Measurements from ENCODE around the gene TRABD2B.
A peak's percentile ranks its signal among the peaks of the same experiment; 100 is the strongest.

TRABD2B gene

DNA sequence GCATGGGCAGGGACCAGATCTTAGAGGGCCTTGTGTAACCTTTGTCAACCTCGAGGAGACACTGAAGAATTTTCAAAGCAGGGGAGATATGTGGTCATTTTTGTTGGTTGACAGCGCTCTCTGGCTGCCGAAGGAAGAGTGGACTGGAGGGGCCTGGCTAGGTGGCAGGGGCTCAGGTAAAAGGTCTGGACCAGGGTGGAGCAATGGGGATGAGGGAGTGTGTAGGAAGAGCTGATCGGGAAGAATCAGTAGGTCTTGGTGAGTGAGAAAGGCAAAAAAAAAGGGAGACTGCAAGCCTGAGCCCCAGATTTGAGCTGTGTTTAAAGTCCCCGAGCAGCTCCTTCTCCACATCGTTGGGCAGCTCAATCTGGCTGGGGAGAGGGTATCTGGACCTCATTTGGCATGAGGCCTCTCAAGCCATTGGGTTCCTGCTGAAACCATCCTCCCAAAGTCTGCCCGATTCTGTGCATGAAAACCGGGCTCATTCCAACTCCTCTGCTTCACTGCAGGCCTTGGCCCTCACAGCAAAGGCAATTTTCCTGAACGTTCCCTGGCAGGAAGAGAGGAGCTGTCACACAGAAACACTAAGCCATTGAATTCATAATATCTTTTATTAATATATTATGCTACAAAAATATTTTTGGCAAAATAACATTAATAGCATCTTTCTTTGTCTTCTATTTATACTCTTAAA lies 237.1 kb downstream of the TRABD2B start:
- TF ChIP-seq, protein P1, sequence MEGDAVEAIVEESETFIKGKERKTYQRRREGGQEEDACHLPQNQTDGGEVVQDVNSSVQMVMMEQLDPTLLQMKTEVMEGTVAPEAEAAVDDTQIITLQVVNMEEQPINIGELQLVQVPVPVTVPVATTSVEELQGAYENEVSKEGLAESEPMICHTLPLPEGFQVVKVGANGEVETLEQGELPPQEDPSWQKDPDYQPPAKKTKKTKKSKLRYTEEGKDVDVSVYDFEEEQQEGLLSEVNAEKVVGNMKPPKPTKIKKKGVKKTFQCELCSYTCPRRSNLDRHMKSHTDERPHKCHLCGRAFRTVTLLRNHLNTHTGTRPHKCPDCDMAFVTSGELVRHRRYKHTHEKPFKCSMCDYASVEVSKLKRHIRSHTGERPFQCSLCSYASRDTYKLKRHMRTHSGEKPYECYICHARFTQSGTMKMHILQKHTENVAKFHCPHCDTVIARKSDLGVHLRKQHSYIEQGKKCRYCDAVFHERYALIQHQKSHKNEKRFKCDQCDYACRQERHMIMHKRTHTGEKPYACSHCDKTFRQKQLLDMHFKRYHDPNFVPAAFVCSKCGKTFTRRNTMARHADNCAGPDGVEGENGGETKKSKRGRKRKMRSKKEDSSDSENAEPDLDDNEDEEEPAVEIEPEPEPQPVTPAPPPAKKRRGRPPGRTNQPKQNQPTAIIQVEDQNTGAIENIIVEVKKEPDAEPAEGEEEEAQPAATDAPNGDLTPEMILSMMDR (IDR thresholded peaks at IDR 0.05; ENCODE audit: unreplicated experiment in 3 of 3), result no peak
- peaks cover 21% of the 10 kb centered on the region for H3K27me3 Mint-ChIP-seq (ENCODE audit: low read depth)
- peak overlapping the region in 1 of 3 experiments; percentile 0 for H3K4me3 Mint-ChIP-seq
- H3K27ac Mint-ChIP-seq, result peak overlapping the region; percentile 20 to 83 (median 69)
- peaks cover 3% of the 10 kb centered on the region for H3K36me3 Mint-ChIP-seq (ENCODE audit: low read depth)
- H3K4me1 Mint-ChIP-seq, result peaks cover 38% of the 10 kb centered on the region
- H3K9me3 Mint-ChIP-seq, result no peaks in the 10 kb centered on the region

DNA sequence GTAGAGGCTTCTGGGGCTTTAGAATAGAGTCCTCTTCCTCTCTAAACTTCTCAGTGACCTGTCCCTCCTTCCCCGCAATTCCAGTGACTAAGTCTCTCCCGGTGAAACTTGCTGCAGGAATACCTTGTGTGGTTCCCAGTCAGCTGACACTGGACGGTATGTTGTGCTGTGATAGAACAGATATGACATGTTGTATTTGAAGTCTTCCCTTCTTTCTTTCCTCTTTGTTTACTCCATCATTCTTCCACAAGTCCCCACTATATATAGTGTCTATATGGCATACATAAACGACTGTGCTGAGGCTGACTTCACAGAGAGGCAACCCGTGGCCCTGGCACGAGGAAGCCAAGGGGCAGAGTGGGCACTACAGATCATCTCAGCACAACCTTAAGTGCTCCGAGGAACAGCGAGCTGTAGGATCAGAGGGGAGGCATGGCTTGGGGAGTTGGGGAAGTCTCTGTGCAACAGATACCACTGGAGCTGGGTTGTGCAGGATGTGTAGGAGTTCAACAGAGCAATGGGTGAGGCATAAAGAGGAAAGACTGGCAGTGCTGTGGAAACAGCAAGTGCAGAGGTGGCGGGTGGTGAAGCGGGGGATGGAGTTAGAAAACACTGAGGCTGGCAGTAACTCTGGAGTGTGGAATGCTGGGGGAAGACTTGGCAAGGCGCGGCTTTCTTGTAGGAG lies 237.8 kb downstream of the TRABD2B start:
- Mint-ChIP-seq H3K27ac (peak overlapping the region; percentile 20 to 83 (median 69)), H3K36me3 (ENCODE audit: low read depth) (peaks cover 3% of the 10 kb centered on the region), H3K9me3 (no peaks in the 10 kb centered on the region), H3K4me3 (peak overlapping the region in 1 of 3 experiments; percentile 0), H3K27me3 (ENCODE audit: low read depth) (peaks cover 26% of the 10 kb centered on the region), H3K4me1 (peaks cover 40% of the 10 kb centered on the region)
- TF ChIP-seq, protein P1 (IDR thresholded peaks at IDR 0.05; ENCODE audit: unreplicated experiment in 3 of 3), result no peak

DNA sequence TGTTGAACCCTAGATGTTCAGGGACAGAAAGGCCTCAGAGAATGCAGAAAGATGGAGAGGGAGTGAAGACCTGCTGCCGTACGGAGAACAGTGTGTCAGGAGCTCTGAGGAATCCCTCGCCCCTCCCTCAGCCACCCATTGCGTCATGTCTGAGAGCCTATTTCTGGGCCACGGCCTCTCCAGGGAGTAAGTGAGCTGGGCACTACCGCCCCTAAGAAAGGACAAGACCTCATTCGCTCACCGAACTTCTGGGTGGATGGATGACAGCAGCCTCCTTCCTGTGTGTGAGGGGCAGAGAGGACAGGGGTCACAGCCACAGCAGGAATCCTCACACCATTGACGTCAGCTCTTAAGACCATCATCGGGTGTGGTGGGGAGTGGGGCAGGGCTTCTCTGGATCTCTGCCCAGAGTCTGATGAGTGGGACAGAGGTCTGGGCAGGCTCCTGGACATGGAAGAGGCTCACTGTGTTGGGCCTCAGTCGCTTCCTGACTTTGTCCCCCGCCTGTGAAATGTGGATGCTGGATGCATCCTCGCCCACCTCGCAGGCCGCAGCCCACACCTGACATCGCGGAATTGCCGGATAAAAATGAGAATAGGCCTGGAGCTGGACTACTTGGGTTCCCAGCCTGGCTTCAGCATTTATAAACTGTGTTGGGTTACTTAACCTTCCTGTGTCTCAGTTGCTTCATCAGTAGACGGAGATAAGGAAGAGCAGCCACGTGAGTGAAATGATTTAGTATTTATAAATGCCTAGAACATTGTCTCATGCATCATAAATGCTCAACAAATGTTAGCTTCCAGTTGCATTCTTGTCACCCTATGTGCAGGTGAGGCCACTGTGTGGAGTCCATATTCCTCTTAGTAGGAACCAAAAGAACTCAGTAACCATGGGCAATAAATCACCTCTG lies 238.6 kb downstream of the TRABD2B start:
- no peaks in the 10 kb centered on the region for H3K9me3 Mint-ChIP-seq
- TF ChIP-seq, protein P1 (IDR thresholded peaks at IDR 0.05; ENCODE audit: unreplicated experiment in 3 of 3), result no peak
- no peak overlapping the region for H3K27ac Mint-ChIP-seq
- no peak overlapping the region for H3K4me3 Mint-ChIP-seq
- peaks cover 43% of the 10 kb centered on the region for H3K4me1 Mint-ChIP-seq
- H3K27me3 Mint-ChIP-seq (ENCODE audit: low read depth), result peaks cover 29% of the 10 kb centered on the region
- peaks cover 2% of the 10 kb centered on the region for H3K36me3 Mint-ChIP-seq (ENCODE audit: low read depth)

DNA sequence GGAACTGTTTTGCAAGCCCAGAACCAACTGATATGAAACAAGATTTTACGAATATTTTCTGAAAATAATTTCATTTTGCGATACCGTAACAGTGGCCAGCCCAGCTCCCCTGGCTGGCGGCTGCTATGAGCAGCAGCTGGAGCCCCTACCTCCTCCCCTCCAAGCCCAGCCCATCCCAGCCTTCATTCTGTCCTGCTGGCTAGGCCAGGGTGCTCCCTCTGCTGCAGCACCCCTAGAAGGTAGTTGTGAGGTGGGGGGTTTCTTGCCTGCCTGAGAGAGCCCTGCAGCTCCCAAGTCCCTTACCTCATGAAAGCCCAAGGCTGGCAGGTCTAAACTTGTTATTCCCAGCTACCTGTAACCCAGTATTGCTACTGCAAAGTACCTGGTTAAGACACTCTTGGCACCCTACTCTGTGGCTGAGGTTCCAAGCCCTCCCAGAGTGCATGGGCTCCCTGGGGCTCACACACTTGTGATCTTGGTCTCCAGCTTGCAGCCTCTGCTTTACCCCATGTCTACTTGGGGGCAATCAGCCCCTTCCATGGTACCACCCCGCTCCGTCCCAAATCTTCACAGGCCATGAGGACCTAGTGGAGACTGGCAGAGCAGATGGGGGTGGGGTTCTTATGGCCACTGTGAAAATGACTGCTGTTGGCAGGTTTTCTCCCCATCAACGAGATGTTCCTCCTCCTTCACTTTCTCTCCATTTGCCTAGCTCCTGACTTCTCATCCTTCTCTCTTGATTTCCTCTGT lies 239.8 kb downstream of the TRABD2B start:
- peak overlapping the region in 2 of 3 experiments; percentile 32 to 62 for H3K27ac Mint-ChIP-seq
- no peaks in the 10 kb centered on the region for H3K9me3 Mint-ChIP-seq
- peaks cover 45% of the 10 kb centered on the region for H3K4me1 Mint-ChIP-seq
- TF ChIP-seq, protein P1 (IDR thresholded peaks at IDR 0.05; ENCODE audit: unreplicated experiment in 3 of 3), result no peak
- H3K4me3 Mint-ChIP-seq, result no peak overlapping the region
- no peaks in the 10 kb centered on the region for H3K36me3 Mint-ChIP-seq (ENCODE audit: low read depth)
- peaks cover 30% of the 10 kb centered on the region for H3K27me3 Mint-ChIP-seq (ENCODE audit: low read depth)

DNA sequence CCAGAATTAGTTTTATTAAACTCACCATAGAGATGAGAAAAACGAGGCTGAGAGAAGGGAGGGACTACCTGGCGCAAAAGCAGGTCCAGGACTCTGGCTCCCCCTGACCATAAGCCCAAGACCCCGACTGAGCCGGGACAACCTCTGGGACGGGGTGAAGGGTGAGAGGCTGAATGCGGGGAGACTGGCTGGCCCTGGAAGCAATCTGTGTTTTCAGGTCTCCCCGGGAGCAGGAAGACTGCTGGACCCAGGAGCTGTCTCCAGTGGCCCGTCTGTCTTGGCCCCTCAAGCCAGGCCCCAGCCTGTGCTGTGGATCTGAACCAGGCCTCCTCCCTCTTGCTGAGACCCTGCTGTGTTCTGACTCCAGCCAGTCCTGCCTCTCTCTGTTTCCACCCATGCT lies 240.8 kb downstream of the TRABD2B start:
- no peak overlapping the region for H3K4me3 Mint-ChIP-seq
- H3K27me3 Mint-ChIP-seq (ENCODE audit: low read depth), result peaks cover 40% of the 10 kb centered on the region
- no peaks in the 10 kb centered on the region for H3K9me3 Mint-ChIP-seq
- TF ChIP-seq, protein P1 (IDR thresholded peaks at IDR 0.05; ENCODE audit: unreplicated experiment in 3 of 3), result no peak
- H3K36me3 Mint-ChIP-seq (ENCODE audit: low read depth), result no peaks in the 10 kb centered on the region
- H3K4me1 Mint-ChIP-seq, result peaks cover 55% of the 10 kb centered on the region
- peak overlapping the region in 2 of 3 experiments; percentile 32 to 62 for H3K27ac Mint-ChIP-seq

Data from nephron (organoid).